ENCODE data around the gene PHC2.

GRCh38 chr1:33350611-33351280 lies 80.1 kb downstream of the PHC2 start:
- TF ChIP-seq YY1 (IDR thresholded peaks at IDR 0.05; ENCODE audit: borderline replicate concordance in 1 of 3, control insufficient read depth in 1 of 3, extremely low read depth in 1 of 3, insufficient read depth in 3 of 3, insufficient read length in 1 of 3, insufficient replicate concordance in 2 of 3, low read depth in 1 of 3, low read length in 2 of 3) (no peak), ATF7 (IDR thresholded peaks at IDR 0.05) (no peak), HNRNPH1 (optimal IDR thresholded peaks at IDR 0.05; ENCODE audit: low read depth, low read length) (no peak), RNF219 (CRISPR knock-in tag; IDR thresholded peaks at IDR 0.05) (no peak), SMAD4 (CRISPR knock-in tag; conservative IDR thresholded peaks at IDR 0.05) (no peak)

All from K562 (cell line).